GM12878 (cell line): Measurements from ENCODE around the gene AMBRA1. TPM values are rescaled to one million over a fixed set of nuclear protein-coding genes. Genes with fewer than 3 reads are reported as not detected.

ENCODE experiments used
- ATF7 ChIP-seq: fragments of 450-650 bp; IDR thresholded peaks from 2 replicates; pipeline ENCODE4 v1.6.1; 2016; ENCODE audit warnings: low read depth, mild to moderate bottlenecking
- BACH1 ChIP-seq: fragments of 450-650 bp; IDR thresholded peaks from 2 replicates; pipeline ENCODE4 v1.6.1; 2017; ENCODE audit warnings: mild to moderate bottlenecking, borderline replicate concordance
- BMI1 ChIP-seq: fragments of 450-650 bp; IDR thresholded peaks from 2 replicates; pipeline ENCODE4 v1.6.1; 2016; ENCODE audit warnings: mild to moderate bottlenecking, moderate library complexity, borderline replicate concordance
- CEBPB ChIP-seq, 2 experiments: fragments of 150-350 bp in 1 of 2; IDR thresholded peaks; 2 replicates each; pipeline ENCODE4 v1.6.1; 2012 to 2014; ENCODE audit warnings: low read depth in 2 of 2, low read length in 2 of 2, borderline replicate concordance in 1 of 2, inconsistent platforms in 1 of 2
- EP300 ChIP-seq, 2 experiments: fragments of 150-350 bp in 1 of 2; IDR thresholded peaks; 2 replicates each; pipeline ENCODE4 v1.6.1; 2011 to 2012; ENCODE audit warnings: low read depth in 2 of 2, low read length in 2 of 2, borderline replicate concordance in 1 of 2, improper control_type of control experiment in 1 of 2, inconsistent platforms in 1 of 2; ENCODE audit not compliant: control insufficient read depth in 1 of 2
- FOXK2 ChIP-seq: fragments of 450-650 bp; IDR thresholded peaks from 2 replicates; pipeline ENCODE4 v1.6.1; 2017; ENCODE audit warnings: mild to moderate bottlenecking, moderate library complexity
- HSF1 ChIP-seq: fragments of 150-350 bp; IDR thresholded peaks from 2 replicates; pipeline ENCODE4 v1.6.1; 2014; ENCODE audit warnings: mild to moderate bottlenecking, low read depth, low read length
- IKZF1 ChIP-seq: fragments of 450-650 bp; conservative IDR thresholded peaks from 2 replicates; pipeline ENCODE4 v1.6.1; 2017; ENCODE audit warnings: antibody characterized with exemption, mild to moderate bottlenecking
- JUND ChIP-seq: IDR thresholded peaks from 2 replicates; pipeline ENCODE4 v1.6.1; 2012; ENCODE audit warnings: low read depth, mild to moderate bottlenecking, low read length, improper control_type of control experiment, moderate library complexity
- MEF2B ChIP-seq: fragments of 450-650 bp; IDR thresholded peaks from 2 replicates; pipeline ENCODE4 v1.6.1; 2018; ENCODE audit warnings: mild to moderate bottlenecking, moderate library complexity; ENCODE audit not compliant: partially characterized antibody, poor library complexity, severe bottlenecking
- MTA2 ChIP-seq: fragments of 450-650 bp; IDR thresholded peaks from 2 replicates; pipeline ENCODE4 v1.6.1; 2016; ENCODE audit warnings: low read depth, mild to moderate bottlenecking, moderate library complexity
- NKRF ChIP-seq: fragments of 450-650 bp; conservative IDR thresholded peaks from 2 replicates; pipeline ENCODE4 v1.6.1; 2017; ENCODE audit warnings: mild to moderate bottlenecking, moderate library complexity
- PAX5 ChIP-seq: IDR thresholded peaks from 2 replicates; pipeline ENCODE4 v1.6.1; 2011; ENCODE audit warnings: low read depth, low read length, borderline replicate concordance
- RBBP5 ChIP-seq: fragments of 200-600 bp; sonication (generic); conservative IDR thresholded peaks from 2 replicates; pipeline ENCODE4 v1.6.1; 2016
- RFX5 ChIP-seq: IDR thresholded peaks from 2 replicates; pipeline ENCODE4 v1.6.1; 2011; ENCODE audit warnings: low read depth, low read length, improper control_type of control experiment
- RUNX3 ChIP-seq: IDR thresholded peaks from 2 replicates; pipeline ENCODE4 v1.6.1; 2012; ENCODE audit warnings: low read length, inconsistent platforms
- SP1 ChIP-seq: IDR thresholded peaks from one replicate; pipeline ENCODE4 v1.6.1; 2011; ENCODE audit warnings: low read depth, low read length
- SREBF2 ChIP-seq: IDR thresholded peaks from 2 replicates; pipeline ENCODE4 v1.6.1; 2012; ENCODE audit warnings: mild to moderate bottlenecking, low read length
- TBL1XR1 ChIP-seq: IDR thresholded peaks from 2 replicates; pipeline ENCODE4 v1.6.1; 2012; ENCODE audit warnings: low read depth, low read length, improper control_type of control experiment
- USF1 ChIP-seq: IDR thresholded peaks from 2 replicates; pipeline ENCODE4 v1.6.1; 2011; ENCODE audit warnings: borderline replicate concordance, low read depth, mild to moderate bottlenecking, moderate library complexity, mixed read lengths, low read length; ENCODE audit not compliant: insufficient read depth; ENCODE audit errors: extremely low read length
- ZBED1 ChIP-seq: IDR thresholded peaks from 2 replicates; pipeline ENCODE4 v1.6.1; 2016; ENCODE audit warnings: borderline replicate concordance
- ZNF24 ChIP-seq: fragments of 450-650 bp; IDR thresholded peaks from 2 replicates; pipeline ENCODE4 v1.6.1; 2017; ENCODE audit warnings: antibody characterized with exemption, mild to moderate bottlenecking
- polyA plus RNA-seq, 11 experiments: library from polyadenylated mRNA; depleted of rRNA in 4 of 11; unstranded in 6 of 11; stranded (reverse) in 5 of 11; fragments of >200 nt; fragmentation: Nextera tagmentation in 4 of 11; fragmentation: Illumina TruSeq in 1 of 11; extraction: Ambion mirVana in 4 of 11; extraction: Trizol in 1 of 11; gene quantifications; 1 replicate in 1 of 11; 2 replicates in 10 of 11; pipeline versions ENCODE4 v1.2.1 to v1.2.3, GENCODE V29; 2011 to 2016; ENCODE audit warnings: inconsistent platforms in 2 of 11, missing spikeins in 2 of 11, low read depth in 1 of 11
- total RNA-seq, 4 experiments: library from RNA; depleted of rRNA in 3 of 4; stranded (reverse); fragments of >200 nt in 3 of 4; fragmentation: Illumina TruSeq in 1 of 4; extraction: Trizol in 1 of 4; gene quantifications; 2 replicates each; pipeline versions ENCODE4 v1.2.1 to v1.2.3, GENCODE V29; 2013 to 2021
- TF ChIP-seq, protein P1 (sequence below): fragments of 450-650 bp; IDR thresholded peaks from 2 replicates; pipeline ENCODE4 v1.6.1; 2018; ENCODE audit warnings: mild to moderate bottlenecking, low read depth, moderate library complexity; ENCODE audit not compliant: partially characterized antibody

The AMBRA1 gene
- total and polyA plus RNA-seq, 10 of the 15 experiments (the other 5 are each of a cell fraction or from before 2014, with no cell fraction given): 0.57 to 34.3 (median 13.7) TPM

DNA sequence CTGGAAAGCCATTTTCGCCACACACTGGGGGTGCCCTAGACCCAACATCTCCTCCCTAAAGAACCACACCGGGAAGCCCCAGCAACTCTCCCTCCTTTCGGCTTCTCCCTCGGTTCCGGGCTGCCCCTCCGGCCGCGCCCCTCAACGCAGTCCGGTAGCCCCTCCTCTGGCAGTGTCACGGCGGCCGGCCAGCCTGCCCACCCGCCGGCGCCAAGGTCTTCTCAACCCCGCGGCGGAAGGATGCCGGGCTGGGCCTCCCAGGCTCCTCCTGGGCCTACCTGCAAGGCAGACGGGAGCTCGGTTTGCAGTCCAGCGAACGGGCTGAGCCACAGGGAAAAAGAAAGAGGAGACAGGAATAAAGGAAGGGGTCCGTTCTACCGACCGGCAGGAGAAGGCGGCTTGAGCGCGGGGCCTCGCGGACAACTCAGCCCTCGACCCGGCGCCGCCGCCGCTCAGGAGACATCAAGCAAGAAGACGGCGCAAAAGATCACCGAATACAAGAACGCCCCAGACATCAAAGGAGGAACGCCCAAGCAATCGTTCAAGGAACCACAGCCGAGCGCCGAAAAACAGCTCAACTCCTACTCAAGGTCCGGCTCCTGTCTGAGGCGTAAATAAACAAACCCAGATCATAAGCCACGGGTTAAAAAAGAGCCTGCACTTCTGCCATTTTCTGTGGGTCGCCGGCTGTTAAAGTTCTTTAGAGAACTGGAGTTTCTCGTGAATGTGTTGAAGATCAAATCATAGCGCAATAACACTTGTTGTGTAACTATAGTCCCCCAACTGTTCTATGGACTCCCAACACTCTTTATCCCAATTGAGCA, at the start of gene AMBRA1 (continued):
- TF ChIP-seq USF1: no peak
- TF ChIP-seq FOXK2: peak; percentile 91
- TF ChIP-seq RUNX3: peak; percentile 86
- TF ChIP-seq TBL1XR1: no peak
- no peak for TF ChIP-seq BMI1
- TF ChIP-seq NKRF: peak; percentile 90
- TF ChIP-seq CEBPB (IDR thresholded peaks at IDR 0.05; ENCODE audit: borderline replicate concordance in 1 of 2, low read depth in 2 of 2, low read length in 2 of 2): no peak
- TF ChIP-seq MEF2B: no peak
- TF ChIP-seq SP1: peak; percentile 55
- TF ChIP-seq, protein P1, sequence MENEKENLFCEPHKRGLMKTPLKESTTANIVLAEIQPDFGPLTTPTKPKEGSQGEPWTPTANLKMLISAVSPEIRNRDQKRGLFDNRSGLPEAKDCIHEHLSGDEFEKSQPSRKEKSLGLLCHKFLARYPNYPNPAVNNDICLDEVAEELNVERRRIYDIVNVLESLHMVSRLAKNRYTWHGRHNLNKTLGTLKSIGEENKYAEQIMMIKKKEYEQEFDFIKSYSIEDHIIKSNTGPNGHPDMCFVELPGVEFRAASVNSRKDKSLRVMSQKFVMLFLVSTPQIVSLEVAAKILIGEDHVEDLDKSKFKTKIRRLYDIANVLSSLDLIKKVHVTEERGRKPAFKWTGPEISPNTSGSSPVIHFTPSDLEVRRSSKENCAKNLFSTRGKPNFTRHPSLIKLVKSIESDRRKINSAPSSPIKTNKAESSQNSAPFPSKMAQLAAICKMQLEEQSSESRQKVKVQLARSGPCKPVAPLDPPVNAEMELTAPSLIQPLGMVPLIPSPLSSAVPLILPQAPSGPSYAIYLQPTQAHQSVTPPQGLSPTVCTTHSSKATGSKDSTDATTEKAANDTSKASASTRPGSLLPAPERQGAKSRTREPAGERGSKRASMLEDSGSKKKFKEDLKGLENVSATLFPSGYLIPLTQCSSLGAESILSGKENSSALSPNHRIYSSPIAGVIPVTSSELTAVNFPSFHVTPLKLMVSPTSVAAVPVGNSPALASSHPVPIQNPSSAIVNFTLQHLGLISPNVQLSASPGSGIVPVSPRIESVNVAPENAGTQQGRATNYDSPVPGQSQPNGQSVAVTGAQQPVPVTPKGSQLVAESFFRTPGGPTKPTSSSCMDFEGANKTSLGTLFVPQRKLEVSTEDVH: peak; percentile 32
- no peak; the same call in 1 of the 2 replicates for TF ChIP-seq ATF7
- TF ChIP-seq BACH1: 0 out of 2 replicates have a peak, but pooled peaks have one; percentile 51
- no peak for TF ChIP-seq PAX5
- TF ChIP-seq ZNF24: peak; percentile 46; the same call in 1 of the 2 replicates
- no peak; a peak in 1 of 4 replicates for TF ChIP-seq EP300 (IDR thresholded peaks at IDR 0.05; ENCODE audit: borderline replicate concordance in 1 of 2, control insufficient read depth in 1 of 2, low read depth in 2 of 2, low read length in 2 of 2)
- no peak for TF ChIP-seq ZBED1
- no peak for TF ChIP-seq JUND
- no peak for TF ChIP-seq MTA2
- peak; percentile 93 for TF ChIP-seq RBBP5
- no peak for TF ChIP-seq SREBF2
- no peak; the same call in 1 of the 2 replicates for TF ChIP-seq RFX5
- TF ChIP-seq IKZF1: peak; percentile 78
- no peak for TF ChIP-seq HSF1
